Kidney glomerular epithelial cell (primary cell): ENCODE results near the gene TRIM33.
"Not testable (repeated sequence)": the region's sequence is repeated elsewhere in the genome, so short reads cannot be mapped to it uniquely, and the experiment has no call there.

Source experiments
- DNase-seq: peaks from one replicate; lab custom pipeline; 2025; lab: John Stamatoyannopoulos, UW

Gene TRIM33

GRCh38 chr1:114467491-114467890 is 43.5 kb downstream of the TRIM33 start:
- DNase-seq = no peak

DNA sequence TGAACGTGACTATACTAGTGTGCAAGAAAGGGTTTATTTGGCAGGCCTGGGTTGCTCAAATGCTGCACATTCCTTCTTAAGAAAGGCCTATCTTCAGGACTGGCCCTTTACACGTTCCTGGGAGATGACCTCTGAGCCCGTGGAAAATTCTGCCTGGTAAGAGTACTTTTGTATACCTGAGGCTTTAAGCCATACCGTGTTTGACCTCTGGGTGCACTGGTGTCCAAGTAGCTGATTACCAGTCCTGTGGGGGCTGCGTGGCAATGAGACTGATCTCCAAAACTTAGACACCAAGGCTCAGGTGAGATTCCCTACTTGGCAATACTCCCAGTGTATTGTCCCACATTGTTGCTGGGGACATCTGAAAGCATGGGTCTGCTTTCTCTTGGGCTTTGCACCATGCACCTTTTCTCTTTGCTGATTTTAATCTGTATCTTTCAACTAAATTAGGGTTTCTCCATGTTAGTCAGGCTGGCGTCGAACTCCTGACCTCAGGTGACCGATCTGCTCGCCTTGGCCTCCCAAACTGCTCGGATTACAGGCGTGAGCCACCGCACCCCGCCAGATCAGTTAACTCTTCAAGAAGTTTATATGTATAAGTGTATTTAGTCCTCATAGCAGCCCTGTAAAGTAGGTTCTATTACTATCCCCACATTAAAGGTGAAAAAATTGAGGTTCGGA is 44.5 kb downstream of the TRIM33 start:
- DNase-seq = no peak

DNA sequence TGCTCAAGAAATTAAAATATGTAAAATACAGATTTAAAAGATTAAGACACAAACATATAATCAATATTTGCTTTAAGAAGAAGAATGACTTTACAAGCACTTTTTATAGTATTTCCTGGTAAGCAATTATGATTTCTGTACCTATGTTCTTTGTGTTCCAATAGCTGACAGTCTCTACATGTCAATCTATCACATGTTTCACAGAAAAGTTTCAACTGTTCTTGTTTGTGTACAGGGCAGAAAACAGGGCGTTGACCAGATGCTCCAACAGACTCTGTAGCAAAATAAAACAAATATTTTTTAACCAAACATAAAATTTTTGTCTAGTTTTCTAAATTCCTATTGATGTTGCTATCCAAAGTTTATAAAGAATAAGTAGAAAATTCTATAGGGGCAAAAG is 48.0 kb downstream of the TRIM33 start:
- no peak for DNase-seq

DNA sequence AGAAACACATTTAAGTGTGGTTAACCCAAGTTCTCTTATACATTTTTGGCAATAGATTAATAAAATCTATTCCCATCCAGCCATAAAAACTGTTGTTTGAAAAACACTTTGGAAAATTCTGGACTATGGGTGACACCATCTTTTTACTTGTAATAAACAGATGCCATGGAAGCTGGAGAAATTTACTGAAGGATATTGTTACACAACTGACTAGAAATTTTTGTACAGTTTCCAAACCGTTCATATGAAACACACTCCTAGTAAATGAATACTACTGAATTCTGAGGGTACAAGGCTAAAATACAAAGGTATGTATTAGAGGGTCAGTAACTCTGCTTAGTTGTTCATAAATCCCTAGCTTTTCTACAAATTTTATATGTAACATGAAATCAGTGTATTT is 48.7 kb downstream of the TRIM33 start:
- no peak for DNase-seq

- DNase-seq = no peak
Observed at GRCh38 chr1:114458237-114458777, 52.7 kb downstream of the TRIM33 start.

DNA sequence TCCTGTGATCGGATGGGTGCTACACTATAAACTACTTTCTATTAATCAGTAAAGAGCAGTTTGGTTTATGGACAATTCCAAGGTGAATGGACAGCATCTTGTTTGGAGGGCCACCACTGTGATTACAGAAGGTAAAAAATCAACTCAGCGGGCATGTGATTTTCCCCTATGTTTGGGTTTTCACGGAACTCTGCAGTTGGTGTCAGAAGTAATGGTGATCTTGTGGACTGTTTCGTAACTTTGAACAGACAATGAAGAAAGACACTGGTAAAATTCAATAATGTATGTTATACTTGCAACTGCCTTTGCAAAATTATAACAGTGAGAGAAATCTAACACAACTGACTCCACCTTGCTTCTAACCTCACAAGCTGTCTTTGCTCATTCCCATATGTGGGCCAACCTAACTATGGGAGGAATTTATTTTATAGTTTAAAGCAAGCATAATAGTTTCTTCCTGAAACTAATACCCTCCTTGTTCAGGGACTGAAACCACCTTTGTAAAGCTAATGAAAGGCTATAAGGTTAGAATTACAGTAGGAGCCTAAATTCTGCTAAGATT is 53.2 kb downstream of the TRIM33 start:
- DNase-seq = no peak

DNA sequence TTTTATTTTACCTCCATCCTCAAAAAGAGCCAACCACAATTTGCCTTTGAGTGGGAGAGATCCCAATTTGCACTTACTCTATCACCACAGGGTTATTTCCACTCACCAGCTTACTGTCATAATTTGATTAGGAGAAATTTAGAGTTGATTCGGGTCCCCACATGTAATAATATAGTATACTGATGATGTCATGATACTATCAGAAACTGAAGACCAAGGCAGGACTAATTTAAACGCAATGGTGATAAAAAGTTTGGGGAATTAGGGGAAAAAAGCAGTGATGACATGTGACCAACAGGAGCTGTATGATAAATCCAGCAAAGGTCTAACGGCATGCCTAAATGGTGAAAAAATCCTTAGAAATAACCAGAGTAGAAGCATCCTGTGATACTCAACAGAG is 54.4 kb downstream of the TRIM33 start:
- no peak for DNase-seq

DNA sequence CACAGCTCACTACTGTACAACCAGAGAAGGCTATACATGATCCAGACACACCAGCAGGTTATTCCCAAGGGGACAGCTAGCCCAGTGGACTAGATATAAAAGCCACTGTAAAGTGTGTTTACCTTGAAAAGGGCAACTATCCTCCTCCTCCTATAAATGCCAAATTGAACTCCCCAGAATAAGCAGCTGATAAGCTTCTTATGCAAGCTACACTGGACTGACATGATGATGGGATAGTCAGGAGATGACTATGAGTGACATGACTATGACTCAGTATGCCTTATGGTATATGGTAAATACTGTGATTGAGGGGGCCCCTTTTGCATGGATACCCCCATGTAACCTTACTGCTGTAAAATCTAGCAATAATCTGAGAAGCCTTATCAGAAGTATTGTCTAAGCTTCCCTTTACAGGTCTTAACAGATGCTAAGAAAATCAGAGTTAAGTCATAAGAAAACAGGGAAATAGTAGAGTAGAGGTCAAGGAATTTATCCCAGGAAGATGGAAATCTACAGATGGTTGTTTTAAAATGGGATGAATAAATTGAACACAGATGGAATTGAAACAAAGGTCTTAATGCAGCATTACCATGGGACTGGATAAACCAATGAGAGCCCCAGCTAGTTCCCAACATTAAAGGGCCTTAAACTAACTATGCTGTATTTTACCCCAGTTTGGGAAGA is 55.8 kb downstream of the TRIM33 start:
- DNase-seq = no peak

DNA sequence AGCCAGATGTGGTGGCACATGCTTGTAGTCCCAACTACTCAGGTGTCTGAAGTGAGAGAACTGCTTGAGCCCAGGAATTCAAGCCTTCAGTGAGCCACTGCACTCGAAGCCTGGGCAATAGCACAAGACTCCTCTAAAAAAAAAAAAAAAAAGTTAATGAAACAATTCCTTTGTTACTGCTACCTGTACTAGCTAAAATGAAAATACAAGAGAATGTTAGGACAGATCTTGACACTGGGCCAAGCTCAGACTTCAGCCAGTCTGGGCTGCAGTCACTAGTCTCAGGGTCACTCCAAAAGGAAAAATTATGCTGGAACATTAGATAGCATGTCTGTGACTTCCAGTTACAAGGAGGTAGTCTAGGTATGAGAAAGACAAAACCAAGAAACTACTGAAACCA is 56.5 kb downstream of the TRIM33 start:
- DNase-seq = no peak

- no peak for DNase-seq
Observed at GRCh38 chr1:114453361-114453784, 57.6 kb downstream of the TRIM33 start.

- no peak for DNase-seq
Observed at GRCh38 chr1:114448370-114449036, 62.5 kb downstream of the TRIM33 start.

- DNase-seq = no peak
Observed at GRCh38 chr1:114446198-114446597, 64.8 kb downstream of the TRIM33 start.

GRCh38 chr1:114443226-114443625 is 67.8 kb downstream of the TRIM33 start:
- not testable (repeated sequence) for DNase-seq

DNA sequence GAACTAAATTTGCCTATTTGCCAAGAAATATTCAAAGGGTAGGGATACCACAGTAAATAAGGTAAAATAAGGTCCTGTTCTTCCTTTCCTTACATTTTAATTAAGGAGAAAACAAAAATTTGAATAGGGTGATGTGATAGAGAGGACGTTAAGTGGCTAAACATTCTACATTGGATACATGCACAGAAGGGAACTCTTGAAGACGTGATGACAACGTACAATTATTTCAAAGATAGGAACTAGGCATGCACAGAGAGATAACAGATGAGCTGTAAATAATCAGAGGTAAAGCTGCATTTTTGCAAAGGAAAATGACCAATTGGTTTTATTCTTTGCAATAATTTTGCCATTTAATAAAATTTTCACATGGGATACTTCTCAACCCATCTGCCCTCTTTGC is 69.7 kb downstream of the TRIM33 start:
- no peak for DNase-seq

- DNase-seq = no peak
Observed at GRCh38 chr1:114439369-114439768, 71.6 kb downstream of the TRIM33 start.

DNA sequence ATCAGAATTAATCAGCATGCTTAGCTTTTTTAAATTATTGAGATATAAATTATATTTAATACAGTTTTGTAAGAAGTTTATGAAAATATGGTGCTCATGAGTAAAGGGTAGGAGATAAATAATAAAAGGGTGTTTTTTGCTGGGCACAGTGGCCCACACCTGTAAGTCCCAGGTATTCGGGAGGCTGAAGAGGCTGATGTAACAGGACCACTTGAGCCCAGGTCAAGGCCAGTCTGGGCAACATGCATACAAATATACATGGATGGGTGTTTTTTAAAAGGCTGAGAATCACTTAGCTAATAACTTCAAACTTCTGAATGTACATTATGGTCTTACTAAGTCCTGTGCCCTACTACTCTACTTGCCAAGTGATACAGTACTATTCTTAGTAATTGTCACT is 73.2 kb downstream of the TRIM33 start:
- DNase-seq = no peak

GRCh38 chr1:114436799-114437198 is 74.2 kb downstream of the TRIM33 start:
- no peak for DNase-seq

- DNase-seq = no peak
Observed at GRCh38 chr1:114435088-114435715, 75.8 kb downstream of the TRIM33 start.

DNA sequence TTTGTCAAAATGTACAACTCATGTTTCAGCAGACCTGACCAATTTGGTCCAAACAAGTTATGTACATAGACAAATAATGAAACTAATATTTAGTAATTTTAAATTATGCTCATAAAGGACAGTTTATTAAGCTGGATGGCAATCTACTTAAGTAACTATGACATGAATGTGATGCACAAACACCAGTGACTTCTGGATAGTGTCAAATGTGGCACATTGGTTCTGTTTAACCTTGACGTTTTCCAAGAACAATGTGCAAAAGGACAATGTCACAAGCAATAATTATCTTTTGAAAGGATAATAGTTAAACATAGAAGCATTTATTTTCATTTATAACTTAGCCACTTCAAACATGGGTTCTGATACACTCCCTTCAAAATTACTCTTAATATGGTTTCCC is 80.0 kb downstream of the TRIM33 start:
- DNase-seq = no peak

DNA sequence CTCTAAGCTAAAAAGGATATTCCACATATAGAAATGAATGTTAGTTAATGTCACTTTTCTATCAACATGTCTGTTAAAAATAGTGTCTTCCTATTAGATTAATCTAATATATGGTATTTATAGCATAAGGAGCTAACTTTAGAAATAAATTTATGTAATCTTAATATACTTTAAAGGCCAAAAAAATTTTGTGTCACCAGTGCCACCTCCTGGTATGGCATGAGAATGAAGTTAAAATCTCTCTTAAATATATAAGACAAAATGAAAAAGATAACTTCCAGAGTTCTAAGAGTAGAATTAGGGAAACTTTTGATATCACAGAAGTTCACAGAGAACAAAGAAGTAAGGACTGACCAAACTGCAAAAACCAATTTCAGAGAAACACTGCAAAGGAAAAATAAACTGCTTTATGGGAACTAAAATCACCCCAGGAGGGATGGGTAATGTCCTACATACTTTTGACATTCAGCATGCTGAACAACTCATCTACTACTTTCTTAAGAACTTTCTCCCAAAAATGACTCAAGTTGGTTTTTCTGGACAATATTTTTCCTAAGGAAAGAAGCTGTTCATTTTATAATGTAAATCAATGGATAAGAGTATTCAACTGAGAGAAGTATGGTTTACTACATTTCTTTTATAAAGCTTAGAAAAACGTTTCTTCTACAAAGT is 82.8 kb downstream of the TRIM33 start:
- DNase-seq = no peak

DNA sequence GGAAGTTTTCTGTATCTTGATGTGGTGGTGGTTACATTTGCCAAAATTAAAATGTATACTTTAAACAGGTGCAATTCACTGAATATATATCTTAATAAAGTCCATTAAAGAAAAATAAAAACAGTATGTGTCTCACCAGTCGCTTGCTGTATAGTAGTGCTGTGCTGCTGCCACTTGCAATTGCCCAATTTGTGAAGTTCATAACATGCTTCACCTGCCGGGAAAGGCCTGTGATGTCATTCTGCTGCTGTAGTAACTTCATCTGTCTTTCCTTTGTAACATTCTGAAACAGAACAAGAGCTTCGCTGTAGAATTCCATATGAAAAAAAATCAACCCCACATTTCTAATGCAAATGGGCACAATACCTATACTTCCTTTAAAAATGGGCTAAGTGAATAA is 83.4 kb downstream of the TRIM33 start:
- DNase-seq = no peak

- DNase-seq = no peak
Observed at GRCh38 chr1:114423455-114423854, 87.5 kb downstream of the TRIM33 start.
